Measurements from ENCODE around the gene OLFM3.

OLFM3 gene

DNA sequence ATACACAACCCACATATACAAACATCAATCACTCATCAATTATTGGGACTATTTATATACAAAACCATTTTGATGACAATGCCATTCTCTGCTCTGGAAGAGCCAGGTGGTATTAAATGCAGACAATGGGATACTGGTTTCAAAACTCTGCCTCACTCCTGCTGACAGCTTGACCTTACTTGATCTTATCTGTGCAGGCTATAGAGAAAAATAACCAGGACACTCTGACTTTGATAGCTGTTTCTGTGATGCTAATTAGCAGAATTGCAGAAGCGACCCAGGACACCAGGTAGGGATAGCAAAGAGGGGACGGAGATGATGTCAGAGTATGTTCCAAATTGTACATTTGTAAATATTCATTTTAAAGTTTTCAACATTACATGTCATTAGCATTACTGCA is 89.5 kb downstream of the OLFM3 start:
- TF ChIP-seq TAF1 (IDR thresholded peaks at IDR 0.05; ENCODE audit: low read depth) (no peak), CEBPB (IDR thresholded peaks at IDR 0.05) (no peak), YY1 (IDR thresholded peaks at IDR 0.05; ENCODE audit: low read depth) (no peak), TCF12 (IDR thresholded peaks at IDR 0.05; ENCODE audit: low read depth) (no peak), RAD21 (IDR thresholded peaks at IDR 0.05; ENCODE audit: low read depth) (no peak), NFIC (IDR thresholded peaks at IDR 0.05) (no peak), EGR1 (IDR thresholded peaks at IDR 0.05) (no peak)
- TF ChIP-seq, protein P1, sequence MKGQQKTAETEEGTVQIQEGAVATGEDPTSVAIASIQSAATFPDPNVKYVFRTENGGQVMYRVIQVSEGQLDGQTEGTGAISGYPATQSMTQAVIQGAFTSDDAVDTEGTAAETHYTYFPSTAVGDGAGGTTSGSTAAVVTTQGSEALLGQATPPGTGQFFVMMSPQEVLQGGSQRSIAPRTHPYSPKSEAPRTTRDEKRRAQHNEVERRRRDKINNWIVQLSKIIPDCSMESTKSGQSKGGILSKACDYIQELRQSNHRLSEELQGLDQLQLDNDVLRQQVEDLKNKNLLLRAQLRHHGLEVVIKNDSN (IDR thresholded peaks at IDR 0.05), result no peak

GRCh38 chr1:101905283-101905835 is 91.4 kb downstream of the OLFM3 start:
- TF ChIP-seq ZBTB7A (IDR thresholded peaks at IDR 0.05; ENCODE audit: low read depth), result no peak
- no peak for TF ChIP-seq YY1 (IDR thresholded peaks at IDR 0.05; ENCODE audit: low read depth)
- TF ChIP-seq MAX (IDR thresholded peaks at IDR 0.05), result no peak
- TF ChIP-seq EGR1 (IDR thresholded peaks at IDR 0.05), result no peak
- TF ChIP-seq EP300 (IDR thresholded peaks at IDR 0.05; ENCODE audit: borderline replicate concordance), result no peak
- TF ChIP-seq TCF12 (IDR thresholded peaks at IDR 0.05; ENCODE audit: low read depth), result no peak
- no peak for TF ChIP-seq TEAD4 (IDR thresholded peaks at IDR 0.05)
- no peak for TF ChIP-seq RAD21 (IDR thresholded peaks at IDR 0.05; ENCODE audit: low read depth)
- TF ChIP-seq, protein P1 (IDR thresholded peaks at IDR 0.05), result no peak
- no peak for TF ChIP-seq TAF1 (IDR thresholded peaks at IDR 0.05; ENCODE audit: low read depth)
- no peak for TF ChIP-seq CEBPB (IDR thresholded peaks at IDR 0.05)
- no peak for TF ChIP-seq CREB1 (IDR thresholded peaks at IDR 0.05; ENCODE audit: low read depth)
- TF ChIP-seq FOXM1 (IDR thresholded peaks at IDR 0.05; ENCODE audit: borderline replicate concordance, low read depth), result no peak
- no peak for TF ChIP-seq NFIC (IDR thresholded peaks at IDR 0.05)
- no peak for TF ChIP-seq REST (IDR thresholded peaks at IDR 0.05; ENCODE audit: low read depth)

DNA sequence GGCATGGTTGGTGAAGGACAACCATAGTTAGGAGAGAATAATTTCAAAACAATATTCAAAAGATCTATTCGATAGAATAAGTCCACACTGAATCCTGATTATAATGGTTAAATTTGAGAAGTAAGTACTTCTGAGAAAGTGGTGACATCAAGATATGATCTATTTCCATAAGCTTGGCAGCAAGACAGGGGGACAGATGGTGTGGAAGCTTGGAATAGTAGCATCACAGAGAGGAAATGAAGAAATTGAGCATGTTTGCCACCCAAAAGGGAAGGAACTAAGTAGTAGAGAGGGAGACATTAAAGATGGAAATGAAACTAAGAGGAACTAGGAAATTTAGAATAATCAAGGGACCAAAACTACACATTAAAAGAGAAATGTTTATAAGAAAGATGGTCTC is 94.5 kb downstream of the OLFM3 start:
- TF ChIP-seq CREB1 (IDR thresholded peaks at IDR 0.05; ENCODE audit: low read depth) (no peak), FOXM1 (IDR thresholded peaks at IDR 0.05; ENCODE audit: borderline replicate concordance, low read depth) (no peak), TCF12 (IDR thresholded peaks at IDR 0.05; ENCODE audit: low read depth) (no peak), TEAD4 (IDR thresholded peaks at IDR 0.05) (no peak), YY1 (IDR thresholded peaks at IDR 0.05; ENCODE audit: low read depth) (no peak), MAX (IDR thresholded peaks at IDR 0.05) (no peak), NFIC (IDR thresholded peaks at IDR 0.05) (no peak), TAF1 (IDR thresholded peaks at IDR 0.05; ENCODE audit: low read depth) (no peak), EGR1 (IDR thresholded peaks at IDR 0.05) (no peak), REST (IDR thresholded peaks at IDR 0.05; ENCODE audit: low read depth) (no peak), RAD21 (IDR thresholded peaks at IDR 0.05; ENCODE audit: low read depth) (no peak), ZBTB7A (IDR thresholded peaks at IDR 0.05; ENCODE audit: low read depth) (no peak), CEBPB (IDR thresholded peaks at IDR 0.05) (no peak), EP300 (IDR thresholded peaks at IDR 0.05; ENCODE audit: borderline replicate concordance) (no peak)
- TF ChIP-seq, protein P1 (IDR thresholded peaks at IDR 0.05), result no peak

GRCh38 chr1:101898137-101898536 is 98.6 kb downstream of the OLFM3 start:
- TF ChIP-seq MAX (IDR thresholded peaks at IDR 0.05) (no peak), REST (IDR thresholded peaks at IDR 0.05; ENCODE audit: low read depth) (no peak)

Data from Ishikawa (cell line).